ENCODE measurements around the gene FRRS1. TPM values are rescaled to one million over a fixed set of nuclear protein-coding genes. Genes with fewer than 3 reads are reported as not detected.

The FRRS1 gene
- total and polyA plus RNA-seq, 2 donors (not counting 1 experiment from before 2014, with no cell fraction given): 10.3 to 32.7 TPM

GRCh38 chr1:99726407-99726806, 40.0 kb downstream of the FRRS1 start:
- Histone ChIP-seq H3K4me2 (ENCODE audit: extremely low read depth, insufficient read depth, low read length) (no peak overlapping the region), H3K4me3 (replicated peaks in 1 of 4; ENCODE audit: control extremely low read depth in 1 of 4, insufficient read depth in 1 of 4, low read depth in 3 of 4, low read length in 4 of 4) (no peak overlapping the region), H3K9me3 (ENCODE audit: control insufficient read depth, insufficient read depth, low read depth, low read length) (no peaks in the 10 kb centered on the region), H3K36me3 (ENCODE audit: control insufficient read depth, insufficient read depth, low read length) (no peaks in the 10 kb centered on the region), H3K9ac (ENCODE audit: insufficient read depth, low read length) (no peak overlapping the region), H4K20me1 (ENCODE audit: control insufficient read depth, extremely low read depth, insufficient read depth, low read length) (no peaks in the 10 kb centered on the region), H3K79me2 (ENCODE audit: control insufficient read depth, insufficient read depth, low read length) (no peaks in the 10 kb centered on the region), H3K27ac (ENCODE audit: insufficient read depth, low read length) (no peak overlapping the region), H2AFZ (ENCODE audit: low read length) (no peak overlapping the region), H3K4me1 (ENCODE audit: control insufficient read depth, extremely low read depth, insufficient read depth, low read length) (no peaks in the 10 kb centered on the region), H3K27me3 (ENCODE audit: control insufficient read depth, insufficient read depth, low read length) (no peaks in the 10 kb centered on the region)
- TF ChIP-seq CTCF (conservative IDR thresholded peaks at IDR 0.05 in 1 of 2, IDR thresholded peaks at IDR 0.05 in 1 of 2; ENCODE audit: low read depth in 1 of 2, low read length in 2 of 2): no peak
- no peak for TF ChIP-seq EZH2 (IDR thresholded peaks at IDR 0.05; ENCODE audit: low read length, missing control alignments)
- DNase-seq (ENCODE audit: low read depth in 2 of 2): no peak

- H4K20me1 ChIP-seq (ENCODE audit: control insufficient read depth, extremely low read depth, insufficient read depth, low read length): no peaks in the 10 kb centered on the region
- no peaks in the 10 kb centered on the region for H3K79me2 ChIP-seq (ENCODE audit: control insufficient read depth, insufficient read depth, low read length)
- no peak overlapping the region for H3K9ac ChIP-seq (ENCODE audit: insufficient read depth, low read length)
- TF ChIP-seq CTCF (conservative IDR thresholded peaks at IDR 0.05 in 1 of 2, IDR thresholded peaks at IDR 0.05 in 1 of 2; ENCODE audit: low read depth in 1 of 2, low read length in 2 of 2) (no peak), EZH2 (IDR thresholded peaks at IDR 0.05; ENCODE audit: low read length, missing control alignments) (no peak)
- H2AFZ ChIP-seq (ENCODE audit: low read length): no peak overlapping the region
- no peaks in the 10 kb centered on the region for H3K36me3 ChIP-seq (ENCODE audit: control insufficient read depth, insufficient read depth, low read length)
- no peaks in the 10 kb centered on the region for H3K9me3 ChIP-seq (ENCODE audit: control insufficient read depth, insufficient read depth, low read depth, low read length)
- DNase-seq (ENCODE audit: low read depth in 2 of 2): no peak
- no peak overlapping the region for H3K4me2 ChIP-seq (ENCODE audit: extremely low read depth, insufficient read depth, low read length)
- no peak overlapping the region for H3K4me3 ChIP-seq (replicated peaks in 1 of 4; ENCODE audit: control extremely low read depth in 1 of 4, insufficient read depth in 1 of 4, low read depth in 3 of 4, low read length in 4 of 4)
- H3K27ac ChIP-seq (ENCODE audit: insufficient read depth, low read length): no peak overlapping the region
- H3K27me3 ChIP-seq (ENCODE audit: control insufficient read depth, insufficient read depth, low read length): no peaks in the 10 kb centered on the region
- no peaks in the 10 kb centered on the region for H3K4me1 ChIP-seq (ENCODE audit: control insufficient read depth, extremely low read depth, insufficient read depth, low read length)
These were observed 40.4 kb downstream of the FRRS1 start for GRCh38 chr1:99725996-99726395.

- Histone ChIP-seq H3K4me2 (ENCODE audit: extremely low read depth, insufficient read depth, low read length) (no peak overlapping the region), H3K9ac (ENCODE audit: insufficient read depth, low read length) (no peak overlapping the region), H3K27me3 (ENCODE audit: control insufficient read depth, insufficient read depth, low read length) (no peaks in the 10 kb centered on the region), H3K9me3 (ENCODE audit: control insufficient read depth, insufficient read depth, low read depth, low read length) (no peaks in the 10 kb centered on the region), H3K79me2 (ENCODE audit: control insufficient read depth, insufficient read depth, low read length) (no peaks in the 10 kb centered on the region), H2AFZ (ENCODE audit: low read length) (no peak overlapping the region), H3K27ac (ENCODE audit: insufficient read depth, low read length) (no peak overlapping the region), H3K4me1 (ENCODE audit: control insufficient read depth, extremely low read depth, insufficient read depth, low read length) (no peaks in the 10 kb centered on the region), H3K4me3 (replicated peaks in 1 of 4; ENCODE audit: control extremely low read depth in 1 of 4, insufficient read depth in 1 of 4, low read depth in 3 of 4, low read length in 4 of 4) (no peak overlapping the region), H3K36me3 (ENCODE audit: control insufficient read depth, insufficient read depth, low read length) (no peaks in the 10 kb centered on the region), H4K20me1 (ENCODE audit: control insufficient read depth, extremely low read depth, insufficient read depth, low read length) (no peaks in the 10 kb centered on the region)
- no peak for DNase-seq (ENCODE audit: low read depth in 2 of 2)
- TF ChIP-seq EZH2 (IDR thresholded peaks at IDR 0.05; ENCODE audit: low read length, missing control alignments) (no peak), CTCF (conservative IDR thresholded peaks at IDR 0.05 in 1 of 2, IDR thresholded peaks at IDR 0.05 in 1 of 2; ENCODE audit: low read depth in 1 of 2, low read length in 2 of 2) (no peak)
These were observed 43.2 kb downstream of the FRRS1 start for GRCh38 chr1:99723251-99723650.

Data from fibroblast of lung (primary cell).